ENCODE measurements around the gene RAB14.

DNA sequence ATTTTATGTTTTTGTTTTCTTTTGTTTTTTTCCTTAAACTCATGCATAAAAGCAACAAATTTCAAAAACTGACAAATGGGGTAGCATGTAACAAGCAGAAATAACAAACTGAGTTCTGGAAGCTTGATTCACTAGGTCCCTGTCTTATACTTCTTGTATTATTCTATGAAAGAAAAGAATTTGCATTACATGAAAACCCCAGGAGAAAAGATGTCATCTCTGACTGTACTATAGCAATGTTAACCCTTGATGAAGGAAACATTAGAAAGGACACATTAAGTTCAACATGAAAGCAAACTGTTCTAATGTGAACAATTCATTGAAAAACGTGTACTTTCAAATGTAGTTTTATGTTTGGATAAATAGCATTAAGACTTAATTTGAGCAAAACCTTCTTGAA, 9.2 kb downstream of the RAB14 start:
- TF ChIP-seq CTCF (IDR thresholded peaks at IDR 0.05) (no peak), POLR2A (IDR thresholded peaks at IDR 0.05) (no peak), EP300 (IDR thresholded peaks at IDR 0.05; ENCODE audit: low read depth) (no peak), POLR2AphosphoS5 (IDR thresholded peaks at IDR 0.05) (no peak)

Data from transverse colon (tissue), 4 donors.